ENCODE data around the gene FNDC1.

FNDC1 gene

DNA sequence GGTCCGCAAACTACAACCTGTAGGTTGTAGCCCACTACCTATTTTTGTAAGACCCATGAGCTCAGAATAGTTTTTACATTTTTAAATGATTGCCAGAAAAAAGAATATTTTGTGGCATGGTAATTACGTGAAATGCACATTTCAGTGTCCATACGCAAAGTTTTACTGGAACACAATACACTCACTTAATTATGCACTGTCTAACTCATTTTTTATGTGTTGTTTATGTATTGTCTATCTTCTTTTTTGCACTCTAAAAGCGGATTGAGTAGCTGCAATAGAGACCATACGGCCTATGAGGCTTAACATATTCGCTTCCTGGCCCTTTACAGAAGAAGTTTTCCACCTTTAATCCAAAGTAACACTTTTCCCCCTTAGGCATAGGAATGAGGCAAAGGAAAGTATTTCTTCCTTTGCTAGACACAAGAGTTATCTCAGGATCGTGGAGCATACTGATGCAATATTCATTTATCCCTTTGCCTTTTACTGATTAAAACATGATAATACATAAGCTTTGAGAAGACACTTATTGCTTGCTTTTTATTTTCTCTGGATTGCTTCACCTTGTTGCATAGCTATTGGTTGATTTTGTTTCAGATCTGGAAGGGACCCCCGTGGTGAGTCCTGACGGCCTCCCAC lies 69.8 kb downstream of the FNDC1 start:
- no peak for TF ChIP-seq CTCF (IDR thresholded peaks at IDR 0.05; ENCODE audit: low read depth, low read length)
- H3K4me3 ChIP-seq (replicated peaks in 1 of 2; ENCODE audit: low read depth in 2 of 2, low read length in 2 of 2) = no peak overlapping the region
- DNase-seq (ENCODE audit: low read depth in 2 of 2) = no peak

DNA sequence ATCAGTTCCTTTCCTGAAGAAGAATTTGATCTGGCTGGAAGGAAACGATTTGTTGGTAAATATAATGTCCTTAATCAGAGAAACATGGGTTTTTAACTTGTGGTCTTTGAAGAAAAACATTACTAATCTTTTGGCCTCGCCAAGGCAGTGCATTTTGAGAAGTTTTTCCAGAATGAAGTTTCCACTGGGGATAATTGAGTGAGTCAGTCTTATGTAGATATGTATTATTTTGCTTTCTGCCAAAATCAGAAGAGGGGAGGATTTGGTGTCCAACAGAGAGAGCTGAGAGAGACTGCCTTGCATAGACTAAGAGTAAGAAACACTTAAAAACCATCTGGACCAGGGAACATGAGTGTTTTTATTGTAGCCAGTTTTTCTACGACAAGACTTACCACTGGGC lies 79.9 kb downstream of the FNDC1 start:
- TF ChIP-seq CTCF (IDR thresholded peaks at IDR 0.05; ENCODE audit: low read depth, low read length) = no peak
- no peak overlapping the region for H3K4me3 ChIP-seq (replicated peaks in 1 of 2; ENCODE audit: low read depth in 2 of 2, low read length in 2 of 2)
- peak in 1 of 2 donors; percentile 65 for DNase-seq (ENCODE audit: low read depth in 2 of 2)

DNA sequence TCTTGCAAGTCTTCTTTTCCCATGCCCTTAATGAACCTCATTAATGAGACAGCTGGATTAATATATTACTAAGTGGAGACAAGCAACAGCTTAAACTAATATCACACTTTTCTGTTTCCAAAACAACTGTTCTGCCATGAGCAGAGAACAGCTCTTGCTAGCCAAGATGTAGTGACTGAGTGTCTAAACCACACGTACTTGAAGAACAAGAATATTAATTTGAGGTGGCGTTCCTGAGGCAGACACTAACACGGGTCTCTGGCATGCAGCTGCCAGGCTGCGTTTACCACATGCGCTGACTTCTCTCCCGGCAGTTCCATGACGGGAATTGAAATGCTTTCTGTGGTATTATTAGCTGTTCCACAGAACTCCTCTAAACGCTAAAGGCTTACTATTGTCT lies 80.6 kb downstream of the FNDC1 start:
- no peak for TF ChIP-seq CTCF (IDR thresholded peaks at IDR 0.05; ENCODE audit: low read depth, low read length)
- no peak overlapping the region for H3K4me3 ChIP-seq (replicated peaks in 1 of 2; ENCODE audit: low read depth in 2 of 2, low read length in 2 of 2)
- peak in 1 of 2 donors; percentile 5 for DNase-seq (ENCODE audit: low read depth in 2 of 2)

GRCh38 chr6:159250633-159251032 lies 81.4 kb downstream of the FNDC1 start:
- no peak for DNase-seq (ENCODE audit: low read depth in 2 of 2)
- H3K4me3 ChIP-seq (replicated peaks in 1 of 2; ENCODE audit: low read depth in 2 of 2, low read length in 2 of 2) = no peak overlapping the region
- no peak for TF ChIP-seq CTCF (IDR thresholded peaks at IDR 0.05; ENCODE audit: low read depth, low read length)

- TF ChIP-seq CTCF (IDR thresholded peaks at IDR 0.05; ENCODE audit: low read depth, low read length) = peak; percentile 55
- no peak overlapping the region for H3K4me3 ChIP-seq (replicated peaks in 1 of 2; ENCODE audit: low read depth in 2 of 2, low read length in 2 of 2)
- DNase-seq (ENCODE audit: low read depth in 2 of 2) = peak; percentile 49 to 60
Measured at GRCh38 chr6:159252955-159253508, 83.8 kb downstream of the FNDC1 start.

- no peak for DNase-seq (ENCODE audit: low read depth in 2 of 2)
- TF ChIP-seq CTCF (IDR thresholded peaks at IDR 0.05; ENCODE audit: low read depth, low read length) = no peak
- no peak overlapping the region for H3K4me3 ChIP-seq (replicated peaks in 1 of 2; ENCODE audit: low read depth in 2 of 2, low read length in 2 of 2)
Measured at GRCh38 chr6:159254186-159254585, 85.0 kb downstream of the FNDC1 start.
